HL-60 (cell line): Measurements from ENCODE around the gene CD160.

ENCODE experiments used
- CTCF ChIP-seq: IDR thresholded peaks from one replicate; pipeline ENCODE4 v1.5.1; 2011; ENCODE audit warnings: low read length, control low read depth, inconsistent platforms; ENCODE audit not compliant: insufficient read depth
- GABPA ChIP-seq: IDR thresholded peaks from 2 replicates; pipeline ENCODE4 v1.6.1; 2012; ENCODE audit warnings: low read depth
- POLR2AphosphoS5 ChIP-seq: IDR thresholded peaks from 2 replicates; pipeline ENCODE4 v1.6.1; 2012; ENCODE audit warnings: low read depth
- REST ChIP-seq: IDR thresholded peaks from 2 replicates; pipeline ENCODE4 v1.6.1; 2012; ENCODE audit warnings: low read depth; ENCODE audit not compliant: insufficient replicate concordance
- SPI1 ChIP-seq: IDR thresholded peaks from 2 replicates; pipeline ENCODE4 v1.6.1; 2012; ENCODE audit warnings: low read depth, mild to moderate bottlenecking, borderline replicate concordance

GRCh38 chr1:145786271-145786670 lies 67.0 kb downstream of the CD160 start:
- no peak for TF ChIP-seq CTCF
- no peak for TF ChIP-seq GABPA
- TF ChIP-seq REST, result no peak
- TF ChIP-seq POLR2AphosphoS5, result no peak
- TF ChIP-seq SPI1, result no peak
